ENCODE results near the gene ITGA2B. TPM values are rescaled to one million over a fixed set of nuclear protein-coding genes. Genes with fewer than 3 reads are reported as not detected.

Gene ITGA2B
- total and polyA plus RNA-seq, 2 donors (not counting 1 experiment from before 2014, with no cell fraction given), result 0.10 to 0.66 TPM

- Histone ChIP-seq H3K4me1 (ENCODE audit: control insufficient read depth, extremely low read depth, insufficient read depth, low read length) (peaks cover 5% of the 10 kb centered on the region), H3K4me3 (replicated peaks in 1 of 4; ENCODE audit: control extremely low read depth in 1 of 4, insufficient read depth in 1 of 4, low read depth in 3 of 4, low read length in 4 of 4) (no peak overlapping the region), H3K36me3 (ENCODE audit: control insufficient read depth, insufficient read depth, low read length) (no peaks in the 10 kb centered on the region), H2AFZ (ENCODE audit: low read length) (no peak overlapping the region), H3K79me2 (ENCODE audit: control insufficient read depth, insufficient read depth, low read length) (no peaks in the 10 kb centered on the region), H3K27me3 (ENCODE audit: control insufficient read depth, insufficient read depth, low read length) (peaks cover 29% of the 10 kb centered on the region), H3K27ac (ENCODE audit: insufficient read depth, low read length) (no peak overlapping the region), H3K4me2 (ENCODE audit: extremely low read depth, insufficient read depth, low read length) (no peak overlapping the region), H3K9me3 (ENCODE audit: control insufficient read depth, insufficient read depth, low read depth, low read length) (no peaks in the 10 kb centered on the region), H3K9ac (ENCODE audit: insufficient read depth, low read length) (no peak overlapping the region), H4K20me1 (ENCODE audit: control insufficient read depth, extremely low read depth, insufficient read depth, low read length) (no peaks in the 10 kb centered on the region)
- TF ChIP-seq CTCF (conservative IDR thresholded peaks at IDR 0.05 in 1 of 2, IDR thresholded peaks at IDR 0.05 in 1 of 2; ENCODE audit: low read depth in 1 of 2, low read length in 2 of 2), result no peak
- TF ChIP-seq EZH2 (IDR thresholded peaks at IDR 0.05; ENCODE audit: low read length, missing control alignments), result no peak
- DNase-seq (ENCODE audit: low read depth in 2 of 2), result no peak
These were observed 6.5 kb downstream of the ITGA2B start for GRCh38 chr17:44382917-44383316.

GRCh38 chr17:44381810-44382305 lies 7.6 kb downstream of the ITGA2B start:
- Histone ChIP-seq H3K9ac (ENCODE audit: insufficient read depth, low read length) (no peak overlapping the region), H3K27ac (ENCODE audit: insufficient read depth, low read length) (no peak overlapping the region), H3K9me3 (ENCODE audit: control insufficient read depth, insufficient read depth, low read depth, low read length) (no peaks in the 10 kb centered on the region), H4K20me1 (ENCODE audit: control insufficient read depth, extremely low read depth, insufficient read depth, low read length) (no peaks in the 10 kb centered on the region), H3K4me1 (ENCODE audit: control insufficient read depth, extremely low read depth, insufficient read depth, low read length) (peaks cover 5% of the 10 kb centered on the region), H3K79me2 (ENCODE audit: control insufficient read depth, insufficient read depth, low read length) (no peaks in the 10 kb centered on the region), H3K27me3 (ENCODE audit: control insufficient read depth, insufficient read depth, low read length) (peaks cover 29% of the 10 kb centered on the region), H3K36me3 (ENCODE audit: control insufficient read depth, insufficient read depth, low read length) (no peaks in the 10 kb centered on the region), H3K4me3 (replicated peaks in 1 of 4; ENCODE audit: control extremely low read depth in 1 of 4, insufficient read depth in 1 of 4, low read depth in 3 of 4, low read length in 4 of 4) (no peak overlapping the region), H3K4me2 (ENCODE audit: extremely low read depth, insufficient read depth, low read length) (no peak overlapping the region), H2AFZ (ENCODE audit: low read length) (no peak overlapping the region)
- no peak for DNase-seq (ENCODE audit: low read depth in 2 of 2)
- TF ChIP-seq EZH2 (IDR thresholded peaks at IDR 0.05; ENCODE audit: low read length, missing control alignments), result no peak
- no peak for TF ChIP-seq CTCF (conservative IDR thresholded peaks at IDR 0.05 in 1 of 2, IDR thresholded peaks at IDR 0.05 in 1 of 2; ENCODE audit: low read depth in 1 of 2, low read length in 2 of 2)

- Histone ChIP-seq H3K4me3 (replicated peaks in 1 of 4; ENCODE audit: control extremely low read depth in 1 of 4, insufficient read depth in 1 of 4, low read depth in 3 of 4, low read length in 4 of 4) (no peak overlapping the region), H3K36me3 (ENCODE audit: control insufficient read depth, insufficient read depth, low read length) (no peaks in the 10 kb centered on the region), H3K27me3 (ENCODE audit: control insufficient read depth, insufficient read depth, low read length) (peaks cover 23% of the 10 kb centered on the region), H2AFZ (ENCODE audit: low read length) (no peak overlapping the region), H3K79me2 (ENCODE audit: control insufficient read depth, insufficient read depth, low read length) (no peaks in the 10 kb centered on the region), H3K4me2 (ENCODE audit: extremely low read depth, insufficient read depth, low read length) (no peak overlapping the region), H3K4me1 (ENCODE audit: control insufficient read depth, extremely low read depth, insufficient read depth, low read length) (peaks cover 4% of the 10 kb centered on the region), H3K27ac (ENCODE audit: insufficient read depth, low read length) (no peak overlapping the region), H4K20me1 (ENCODE audit: control insufficient read depth, extremely low read depth, insufficient read depth, low read length) (no peaks in the 10 kb centered on the region), H3K9ac (ENCODE audit: insufficient read depth, low read length) (no peak overlapping the region), H3K9me3 (ENCODE audit: control insufficient read depth, insufficient read depth, low read depth, low read length) (no peaks in the 10 kb centered on the region)
- TF ChIP-seq CTCF (conservative IDR thresholded peaks at IDR 0.05 in 1 of 2, IDR thresholded peaks at IDR 0.05 in 1 of 2; ENCODE audit: low read depth in 1 of 2, low read length in 2 of 2) (no peak), EZH2 (IDR thresholded peaks at IDR 0.05; ENCODE audit: low read length, missing control alignments) (no peak)
- no peak for DNase-seq (ENCODE audit: low read depth in 2 of 2)
These were observed 8.7 kb downstream of the ITGA2B start for GRCh38 chr17:44380767-44381166.
